Loucy (cell line): ENCODE results near the gene MAN2C1.

ENCODE experiments used
- H2AFZ ChIP-seq: fragments of 200-600 bp; sonication (generic); 2 replicates; pipeline ENCODE4 v1.6.0; 2016; ENCODE audit warnings: antibody characterized with exemption, mild to moderate bottlenecking, low read length, moderate library complexity
- H3F3A ChIP-seq: fragments of 200-600 bp; 2 replicates; pipeline ENCODE4 v1.6.0; 2016; ENCODE audit warnings: antibody characterized with exemption, low read depth, mild to moderate bottlenecking
- H3K27me3 ChIP-seq: fragments of 200-600 bp; sonication (generic); 2 replicates; pipeline ENCODE4 v1.6.1; 2014; ENCODE audit warnings: low read length, mild to moderate bottlenecking; ENCODE audit not compliant: insufficient read depth, poor library complexity, severe bottlenecking
- H3K36me3 ChIP-seq: fragments of 200-600 bp; sonication (generic); 2 replicates; pipeline ENCODE4 v1.6.1; 2016; ENCODE audit warnings: low read length; ENCODE audit not compliant: insufficient read depth
- H3K4me1 ChIP-seq: fragments of 200-600 bp; sonication (generic); 2 replicates; pipeline ENCODE4 v1.5.1; 2014; ENCODE audit warnings: low read length, mild to moderate bottlenecking; ENCODE audit not compliant: insufficient read depth, poor library complexity, severe bottlenecking
- H3K4me2 ChIP-seq: fragments of 200-600 bp; sonication (generic); 2 replicates; pipeline ENCODE4 v1.6.0; 2014; ENCODE audit warnings: antibody characterized with exemption, low read length, low read depth, mild to moderate bottlenecking; ENCODE audit not compliant: poor library complexity, severe bottlenecking
- H3K4me3 ChIP-seq: fragments of 200-600 bp; sonication (generic); 2 replicates; pipeline ENCODE4 v1.5.1; 2014; ENCODE audit warnings: low read length, mild to moderate bottlenecking, mixed read lengths; ENCODE audit not compliant: poor library complexity, severe bottlenecking
- H3K79me2 ChIP-seq: fragments of 200-600 bp; sonication (generic); 2 replicates; pipeline ENCODE4 v1.6.1; 2014; ENCODE audit warnings: low read length; ENCODE audit not compliant: insufficient read depth
- H3K9ac ChIP-seq: fragments of 200-600 bp; sonication (generic); 2 replicates; pipeline ENCODE4 v1.6.0; 2014; ENCODE audit warnings: mild to moderate bottlenecking, low read depth, low read length, moderate library complexity; ENCODE audit not compliant: poor library complexity, severe bottlenecking
- H3K9me2 ChIP-seq: fragments of 200-600 bp; sonication (generic); replicated peaks from 2 replicates; pipeline ENCODE4 v1.6.1; 2016; ENCODE audit warnings: low read depth, low read length, mixed read lengths
- H3K9me3 ChIP-seq: fragments of 200-600 bp; sonication (generic); 2 replicates; pipeline ENCODE4 v1.6.1; 2014; ENCODE audit warnings: mild to moderate bottlenecking, antibody characterized with exemption, low read length, low read depth; ENCODE audit not compliant: insufficient read depth
- H4K20me1 ChIP-seq: fragments of 200-600 bp; sonication (generic); 2 replicates; pipeline ENCODE4 v1.6.0; 2014; ENCODE audit warnings: antibody characterized with exemption, low read length, mild to moderate bottlenecking; ENCODE audit not compliant: insufficient read depth, poor library complexity, severe bottlenecking
- CTCF ChIP-seq: fragments of 200-600 bp; sonication (generic); conservative IDR thresholded peaks from 2 replicates; pipeline ENCODE4 v1.5.1; 2014; ENCODE audit warnings: mild to moderate bottlenecking, antibody characterized with exemption, low read length
- EZH2phosphoT487 ChIP-seq: fragments of 200-600 bp; IDR thresholded peaks from 2 replicates; pipeline ENCODE4 v1.6.1; 2018; ENCODE audit warnings: antibody characterized with exemption, mild to moderate bottlenecking, moderate library complexity, borderline replicate concordance

MAN2C1 gene

GRCh38 chr15:75380773-75381172 is 12.4 kb upstream of the MAN2C1 start:
- H3K9me2 ChIP-seq: no peaks in the 10 kb centered on the region
- no peaks in the 10 kb centered on the region for H3K4me1 ChIP-seq
- no peak overlapping the region for H3K4me2 ChIP-seq
- no peaks in the 10 kb centered on the region for H3K27me3 ChIP-seq
- H3K79me2 ChIP-seq: no peaks in the 10 kb centered on the region
- no peaks in the 10 kb centered on the region for H4K20me1 ChIP-seq
- no peaks in the 10 kb centered on the region for H3F3A ChIP-seq
- peaks cover 94% of the 10 kb centered on the region for H3K36me3 ChIP-seq
- H3K9me3 ChIP-seq: no peaks in the 10 kb centered on the region
- H3K9ac ChIP-seq: no peak overlapping the region
- H2AFZ ChIP-seq: no peak overlapping the region
- H3K4me3 ChIP-seq: no peak overlapping the region
- no peak for TF ChIP-seq EZH2phosphoT487
- TF ChIP-seq CTCF: no peak

GRCh38 chr15:75371901-75372688 is 3.7 kb upstream of the MAN2C1 start:
- peaks cover 16% of the 10 kb centered on the region for H3K79me2 ChIP-seq
- no peaks in the 10 kb centered on the region for H3K27me3 ChIP-seq
- no peaks in the 10 kb centered on the region for H4K20me1 ChIP-seq
- H3K4me2 ChIP-seq: no peak overlapping the region
- no peaks in the 10 kb centered on the region for H3K9me3 ChIP-seq
- H3F3A ChIP-seq: no peaks in the 10 kb centered on the region
- peaks cover 14% of the 10 kb centered on the region for H3K4me1 ChIP-seq
- no peak for TF ChIP-seq EZH2phosphoT487
- no peak for TF ChIP-seq CTCF
- no peak overlapping the region for H3K4me3 ChIP-seq
- peaks cover 73% of the 10 kb centered on the region for H3K36me3 ChIP-seq
- H3K9me2 ChIP-seq: no peaks in the 10 kb centered on the region
- no peak overlapping the region for H3K9ac ChIP-seq
- H2AFZ ChIP-seq: no peak overlapping the region

GRCh38 chr15:75371486-75371885 is 3.1 kb upstream of the MAN2C1 start:
- TF ChIP-seq EZH2phosphoT487: no peak
- no peak for TF ChIP-seq CTCF
- H3K9me3 ChIP-seq: no peaks in the 10 kb centered on the region
- H4K20me1 ChIP-seq: no peaks in the 10 kb centered on the region
- H3K4me1 ChIP-seq: peaks cover 17% of the 10 kb centered on the region
- no peaks in the 10 kb centered on the region for H3K27me3 ChIP-seq
- peaks cover 67% of the 10 kb centered on the region for H3K36me3 ChIP-seq
- no peaks in the 10 kb centered on the region for H3K9me2 ChIP-seq
- peaks cover 22% of the 10 kb centered on the region for H3K79me2 ChIP-seq
- H2AFZ ChIP-seq: no peak overlapping the region
- no peak overlapping the region for H3K9ac ChIP-seq
- no peaks in the 10 kb centered on the region for H3F3A ChIP-seq
- no peak overlapping the region for H3K4me2 ChIP-seq
- no peak overlapping the region for H3K4me3 ChIP-seq
